Myocyte (in vitro differentiated cells): ENCODE data around the gene GNAT1. TPM values are rescaled to one million over a fixed set of nuclear protein-coding genes. Genes with fewer than 3 reads are reported as not detected.
A peak's percentile ranks its signal among the peaks of the same experiment; 100 is the strongest.

Experiments used
- DNase-seq: peaks from one replicate; pipeline ENCODE4 v3.0.0-alpha.2; 2012; ENCODE audit warnings: low read depth
- polyA plus RNA-seq: library from polyadenylated mRNA; unstranded; fragments of >200 nt; gene quantifications from one replicate; pipeline ENCODE4 v1.2.1, GENCODE V29; 2012; ENCODE audit warnings: missing spikeins
- total RNA-seq: library from RNA; depleted of rRNA; stranded (reverse); fragments of >200 nt; gene quantifications from 2 replicates; pipeline ENCODE4 v1.2.3, GENCODE V29; 2014

GNAT1 gene
- 1.9 and 4.4 TPM in 2 replicates for total RNA-seq
- 0.06 TPM for polyA plus RNA-seq

GRCh38 chr3:50190936-50191660, at the start of gene GNAT1:
Gene GNAT1, plus strand, starts transcription at chr3:50191610. Its CDS starts 116 bp downstream, at chr3:50191726.
- DNase-seq: no peak

- DNase-seq: no peak
Measured at GRCh38 chr3:50146316-50146901, 45.0 kb upstream of the GNAT1 start.

- DNase-seq: no peak
Measured at GRCh38 chr3:50147016-50147415, 44.4 kb upstream of the GNAT1 start.

GRCh38 chr3:50147447-50147846, 44.0 kb upstream of the GNAT1 start:
- no peak for DNase-seq

GRCh38 chr3:50147861-50148260, 43.5 kb upstream of the GNAT1 start:
- DNase-seq: peak; percentile 33

- DNase-seq: no peak
Measured at GRCh38 chr3:50150404-50150750, 41.0 kb upstream of the GNAT1 start.

- DNase-seq: no peak
Measured at GRCh38 chr3:50150863-50151686, 40.3 kb upstream of the GNAT1 start.

GRCh38 chr3:50151728-50152127, 39.7 kb upstream of the GNAT1 start:
- DNase-seq: no peak

- no peak for DNase-seq
Measured at GRCh38 chr3:50153782-50154475, 37.5 kb upstream of the GNAT1 start.

- DNase-seq: no peak
Measured at GRCh38 chr3:50154476-50154839, 37.0 kb upstream of the GNAT1 start.

GRCh38 chr3:50154840-50155490, 36.4 kb upstream of the GNAT1 start, which contains the start of gene SEMA3F:
Gene SEMA3F, plus strand, starts transcription at chr3:50155324. Its CDS starts 4,299 bp downstream, at chr3:50159623.
- peak; percentile 62 for DNase-seq

- DNase-seq: no peak
Measured at GRCh38 chr3:50155491-50155878, 35.9 kb upstream of the GNAT1 start.

- DNase-seq: no peak
Measured at GRCh38 chr3:50155891-50156290, 35.5 kb upstream of the GNAT1 start.

- DNase-seq: no peak
Measured at GRCh38 chr3:50156549-50157493, 34.6 kb upstream of the GNAT1 start.

- no peak for DNase-seq
Measured at GRCh38 chr3:50157827-50158529, 33.4 kb upstream of the GNAT1 start.

- no peak for DNase-seq
Measured at GRCh38 chr3:50158530-50159146, 32.8 kb upstream of the GNAT1 start.

- DNase-seq: no peak
Measured at GRCh38 chr3:50160561-50160983, 30.8 kb upstream of the GNAT1 start.

GRCh38 chr3:50161320-50161719, 30.1 kb upstream of the GNAT1 start:
- DNase-seq: no peak
